Measurements from ENCODE around the gene RBM25.

The RBM25 gene

DNA sequence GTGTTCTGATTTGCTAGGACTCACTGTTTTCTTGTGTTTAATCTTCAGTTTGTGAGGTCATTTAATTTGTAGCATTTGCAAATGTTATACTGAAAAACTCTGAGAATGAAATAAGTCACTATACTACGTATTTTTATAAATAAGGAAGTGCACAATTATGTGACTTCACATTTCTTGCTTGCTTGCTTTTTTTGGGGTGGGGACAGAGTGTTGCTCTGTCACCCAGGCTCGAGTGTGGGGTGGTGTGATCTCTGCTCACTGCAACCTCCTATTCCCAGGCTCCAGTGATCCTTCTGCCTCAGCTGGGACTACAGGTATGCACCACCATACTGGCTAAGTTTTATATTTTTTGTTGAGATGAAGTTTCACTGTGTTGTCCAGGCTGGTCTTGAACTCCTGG lies 32.7 kb downstream of the RBM25 start:
- TF ChIP-seq GATA3 (IDR thresholded peaks at IDR 0.05; ENCODE audit: low read depth, low read length), result no peak
- no peak for TF ChIP-seq GATA2 (IDR thresholded peaks at IDR 0.05; ENCODE audit: low read depth, low read length)

DNA sequence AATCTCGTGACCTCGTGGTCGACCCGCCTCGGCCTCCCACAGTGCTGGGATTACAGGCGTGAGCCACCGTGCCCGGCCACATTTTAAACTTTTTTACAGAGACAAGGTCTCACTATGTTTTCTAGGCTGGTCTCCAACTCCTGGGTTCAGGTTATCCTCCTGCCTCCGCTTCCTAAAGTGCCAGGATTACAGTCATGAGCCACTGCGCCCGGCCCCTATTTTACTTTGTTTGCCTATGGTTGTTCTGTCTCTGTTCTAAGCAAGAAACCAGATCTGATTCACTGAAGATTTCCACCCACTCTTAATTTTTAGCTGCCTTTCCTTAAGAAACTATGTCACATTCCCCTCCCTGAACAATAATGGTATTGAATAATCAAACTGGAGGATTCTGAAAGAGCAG lies 39.1 kb downstream of the RBM25 start:
- TF ChIP-seq GATA2 (IDR thresholded peaks at IDR 0.05; ENCODE audit: low read depth, low read length) (no peak), GATA3 (IDR thresholded peaks at IDR 0.05; ENCODE audit: low read depth, low read length) (no peak)

DNA sequence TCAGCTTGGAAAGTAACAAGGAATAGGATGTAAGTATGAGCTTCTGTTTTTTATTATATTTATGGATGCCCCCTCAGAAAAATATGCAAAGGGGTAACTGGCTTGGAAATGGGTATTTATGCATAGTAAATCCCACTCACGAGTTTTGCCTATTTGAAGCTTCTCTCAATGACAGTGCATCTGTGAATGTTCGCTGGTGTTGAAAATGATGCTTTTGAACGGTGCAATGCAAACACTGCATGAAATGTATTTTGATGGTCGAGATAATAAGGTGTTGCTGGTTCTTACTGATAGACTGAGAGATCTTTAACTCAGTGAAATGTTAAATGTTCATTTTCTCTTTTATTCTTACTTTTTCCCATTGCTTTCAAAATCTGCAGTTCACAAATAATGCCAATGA lies 42.0 kb downstream of the RBM25 start:
- TF ChIP-seq GATA2 (IDR thresholded peaks at IDR 0.05; ENCODE audit: low read depth, low read length), result no peak
- no peak for TF ChIP-seq GATA3 (IDR thresholded peaks at IDR 0.05; ENCODE audit: low read depth, low read length)

DNA sequence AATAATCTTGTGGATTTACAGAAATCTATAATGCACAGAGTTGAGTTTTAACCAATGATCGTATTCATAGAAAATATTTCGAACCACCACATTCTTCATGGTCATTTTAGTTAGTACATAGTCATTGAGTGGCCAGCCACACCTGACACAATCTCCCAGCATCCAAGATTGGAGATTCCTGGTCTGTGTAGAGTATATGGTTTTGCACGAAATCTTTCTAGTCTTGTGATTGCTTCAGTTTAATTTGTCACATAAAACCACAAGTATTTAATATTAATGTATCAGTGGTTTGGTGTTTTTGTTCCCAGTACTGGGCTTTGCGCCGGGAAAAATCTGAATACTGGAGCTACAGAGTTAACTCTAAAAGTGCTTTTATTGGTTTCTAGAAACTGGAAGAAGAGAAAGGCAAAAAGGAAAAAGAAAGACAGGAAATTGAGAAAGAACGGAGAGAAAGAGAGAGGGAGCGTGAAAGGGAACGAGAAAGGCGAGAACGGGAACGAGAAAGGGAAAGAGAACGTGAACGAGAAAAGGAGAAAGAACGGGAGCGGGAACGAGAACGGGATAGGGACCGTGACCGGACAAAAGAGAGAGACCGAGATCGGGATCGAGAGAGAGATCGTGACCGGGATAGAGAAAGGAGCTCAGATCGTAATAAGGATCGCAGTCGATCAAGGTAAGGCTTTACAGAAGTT lies 44.6 kb downstream of the RBM25 start:
- TF ChIP-seq GATA3 (IDR thresholded peaks at IDR 0.05; ENCODE audit: low read depth, low read length), result no peak
- TF ChIP-seq GATA2 (IDR thresholded peaks at IDR 0.05; ENCODE audit: low read depth, low read length), result no peak

DNA sequence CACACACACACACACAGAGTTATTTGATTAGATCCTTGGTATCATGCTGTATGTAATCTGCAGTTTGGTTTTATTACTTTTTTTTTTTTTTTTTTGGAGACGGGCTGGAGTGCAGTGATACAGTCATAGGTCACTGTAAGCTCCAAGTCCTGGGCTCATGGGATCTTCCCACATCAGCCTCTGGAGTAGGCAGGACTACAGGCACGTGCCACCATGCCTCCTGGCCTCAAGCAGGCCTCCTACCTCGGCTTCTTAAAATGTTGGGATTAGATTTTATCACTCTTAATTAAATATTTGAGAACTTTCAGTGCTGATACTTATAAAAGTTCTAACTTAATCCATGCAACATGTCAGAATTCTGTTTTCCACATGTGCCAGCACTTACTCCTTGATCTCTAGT lies 46.7 kb downstream of the RBM25 start:
- TF ChIP-seq GATA3 (IDR thresholded peaks at IDR 0.05; ENCODE audit: low read depth, low read length) (no peak), GATA2 (IDR thresholded peaks at IDR 0.05; ENCODE audit: low read depth, low read length) (no peak)

DNA sequence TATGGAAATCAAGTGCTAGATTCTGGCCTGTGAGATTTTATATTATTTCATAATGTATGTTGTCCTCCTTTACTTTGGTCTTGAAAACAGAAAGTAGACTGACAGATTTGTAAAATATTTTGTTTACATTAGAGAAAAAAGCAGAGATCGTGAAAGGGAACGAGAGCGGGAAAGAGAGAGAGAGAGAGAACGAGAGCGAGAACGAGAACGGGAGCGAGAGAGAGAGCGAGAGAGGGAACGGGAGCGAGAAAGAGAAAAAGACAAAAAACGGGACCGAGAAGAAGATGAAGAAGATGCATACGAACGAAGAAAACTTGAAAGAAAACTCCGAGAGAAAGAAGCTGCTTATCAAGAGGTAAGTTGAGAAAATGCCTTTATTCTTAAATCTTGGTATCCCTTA lies 47.4 kb downstream of the RBM25 start:
- TF ChIP-seq GATA3 (IDR thresholded peaks at IDR 0.05; ENCODE audit: low read depth, low read length) (no peak), GATA2 (IDR thresholded peaks at IDR 0.05; ENCODE audit: low read depth, low read length) (no peak)

DNA sequence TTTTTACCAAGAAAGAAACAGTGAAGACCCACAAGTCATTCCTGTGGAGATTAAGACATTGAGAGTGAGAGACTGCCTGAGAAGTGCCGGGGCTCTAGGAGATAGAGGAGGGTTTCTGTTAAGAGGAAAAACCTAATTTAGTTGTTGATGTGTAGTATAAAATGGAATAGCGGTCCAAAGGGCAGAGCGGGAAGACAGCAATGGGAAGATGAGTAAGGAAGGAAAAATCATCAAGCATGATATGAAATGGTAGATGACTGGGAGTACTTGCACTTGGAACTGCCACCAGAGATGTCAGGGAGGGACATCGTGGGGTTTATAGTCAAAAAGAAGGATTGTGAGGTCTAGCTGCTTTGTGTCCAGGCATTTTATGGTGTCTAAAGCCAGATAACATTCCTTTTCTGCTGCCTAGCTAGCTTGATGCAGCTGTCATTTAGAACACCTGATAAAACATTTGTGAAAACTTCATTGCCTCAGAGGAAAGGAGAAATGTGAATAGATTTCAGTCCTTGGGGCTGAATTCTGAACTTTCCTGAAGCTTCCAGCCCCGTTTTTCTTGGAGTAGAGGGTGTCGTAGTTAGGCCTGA lies 57.8 kb downstream of the RBM25 start:
- TF ChIP-seq GATA3 (IDR thresholded peaks at IDR 0.05; ENCODE audit: low read depth, low read length) (no peak), GATA2 (IDR thresholded peaks at IDR 0.05; ENCODE audit: low read depth, low read length) (no peak)

DNA sequence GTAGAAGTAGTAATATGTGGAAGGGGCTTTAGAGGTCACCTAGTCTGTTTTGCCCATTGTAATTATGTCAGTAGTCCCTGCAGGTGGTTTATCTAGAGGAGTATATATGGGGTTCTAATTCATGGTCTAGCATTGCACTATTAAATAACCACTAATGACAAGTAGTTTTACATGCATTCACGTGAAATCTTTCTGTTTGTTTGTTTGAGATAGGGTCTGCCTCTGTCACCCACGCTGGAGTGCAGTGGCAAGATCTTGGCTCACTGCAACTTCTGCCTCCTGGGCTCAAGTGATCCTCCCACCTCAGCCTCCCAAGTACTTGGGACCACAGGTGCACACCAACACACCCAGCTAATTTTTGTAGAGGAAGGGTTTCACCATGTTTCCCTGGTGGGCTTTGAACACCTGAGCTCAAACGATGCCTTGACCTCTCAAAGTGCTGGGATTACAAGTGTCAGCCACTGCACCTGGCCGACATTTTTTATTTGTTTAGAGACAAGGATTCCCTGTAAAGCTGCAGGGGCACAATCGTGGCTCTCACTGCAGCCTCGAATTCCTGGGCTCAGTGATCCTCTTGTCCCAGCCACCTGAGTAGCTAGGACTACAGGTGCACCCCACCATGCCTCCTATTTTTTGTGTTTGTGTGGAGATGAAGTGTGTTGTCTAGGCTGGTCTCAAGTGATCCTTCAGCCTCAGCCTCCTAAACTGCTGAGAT lies 66.0 kb downstream of the RBM25 start:
- no peak for TF ChIP-seq GATA3 (IDR thresholded peaks at IDR 0.05; ENCODE audit: low read depth, low read length)
- TF ChIP-seq GATA2 (IDR thresholded peaks at IDR 0.05; ENCODE audit: low read depth, low read length), result no peak

DNA sequence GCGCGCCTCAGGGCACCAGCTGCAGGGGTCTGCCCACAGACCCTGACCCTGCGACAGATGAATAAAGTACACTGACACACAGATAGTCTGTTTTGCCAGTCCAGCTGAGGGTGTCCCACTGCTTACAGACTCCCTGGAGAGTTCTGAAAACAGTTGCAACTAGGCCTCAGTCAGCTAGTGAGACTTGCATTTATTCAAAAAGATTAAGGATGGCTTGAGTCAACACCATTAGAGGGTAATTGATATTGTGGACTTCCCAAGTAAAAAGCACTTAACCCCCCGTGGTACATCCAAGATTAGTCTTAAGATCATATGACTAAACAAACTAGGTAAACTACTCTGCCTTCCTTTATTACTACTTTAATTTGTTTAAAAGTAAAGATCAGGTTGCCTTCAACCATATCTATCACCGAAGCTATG lies 66.8 kb downstream of the RBM25 start:
- TF ChIP-seq GATA2 (IDR thresholded peaks at IDR 0.05; ENCODE audit: low read depth, low read length) (no peak), GATA3 (IDR thresholded peaks at IDR 0.05; ENCODE audit: low read depth, low read length) (no peak)

DNA sequence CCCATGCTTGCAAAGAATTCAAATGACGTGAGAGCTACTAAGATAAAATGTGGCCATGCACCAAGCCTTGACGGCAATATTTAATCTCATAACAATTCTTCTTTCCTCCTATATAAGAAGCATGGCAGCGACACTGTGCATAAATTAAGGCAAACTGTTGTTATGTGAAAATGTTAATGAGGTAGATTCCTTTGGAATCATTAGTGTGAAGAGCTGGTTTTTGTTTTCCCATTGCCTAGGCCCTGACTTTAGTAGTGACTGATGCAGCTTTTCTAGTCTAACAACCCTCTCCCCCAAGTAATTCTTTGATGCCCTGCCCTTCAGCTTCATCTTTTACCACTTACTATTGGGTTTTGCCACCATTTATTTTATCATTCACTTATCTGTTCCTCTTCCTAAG lies 67.4 kb downstream of the RBM25 start:
- TF ChIP-seq GATA3 (IDR thresholded peaks at IDR 0.05; ENCODE audit: low read depth, low read length), result no peak
- TF ChIP-seq GATA2 (IDR thresholded peaks at IDR 0.05; ENCODE audit: low read depth, low read length), result no peak

DNA sequence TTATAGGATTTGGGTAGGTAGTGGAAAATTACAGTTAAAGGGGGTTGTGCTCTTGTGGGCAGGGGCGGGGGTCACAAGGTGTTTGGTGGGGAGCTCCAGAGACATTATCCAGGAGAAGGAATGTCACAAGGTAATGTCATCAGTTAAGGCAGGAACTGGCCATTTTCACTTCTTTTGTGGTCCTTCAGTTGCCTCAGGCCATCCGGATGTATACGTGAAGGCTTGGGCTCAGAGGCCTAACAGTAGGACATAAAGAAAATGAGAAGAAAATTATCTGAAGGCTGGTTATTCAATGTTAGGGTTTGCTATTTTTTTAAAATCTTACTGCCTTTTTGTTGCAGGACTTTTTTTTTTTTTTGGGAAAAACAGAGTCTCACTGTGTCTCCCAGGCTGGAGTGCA lies 75.5 kb downstream of the RBM25 start:
- TF ChIP-seq GATA3 (IDR thresholded peaks at IDR 0.05; ENCODE audit: low read depth, low read length) (no peak), GATA2 (IDR thresholded peaks at IDR 0.05; ENCODE audit: low read depth, low read length) (no peak)

DNA sequence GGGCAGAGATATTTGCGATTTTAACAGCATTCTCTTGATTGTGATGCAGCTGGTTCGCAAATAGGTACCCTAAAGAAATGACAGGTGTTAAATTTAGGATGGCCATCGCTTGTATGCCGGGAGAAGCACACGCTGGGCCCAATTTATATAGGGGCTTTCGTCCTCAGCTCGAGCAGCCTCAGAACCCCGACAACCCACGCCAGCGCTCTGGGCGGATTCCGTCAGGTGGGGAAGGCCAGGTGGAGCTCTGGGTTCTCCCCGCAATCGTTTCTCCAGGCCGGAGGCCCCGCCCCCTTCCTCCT lies 77.7 kb downstream of the RBM25 start:
- TF ChIP-seq GATA2 (IDR thresholded peaks at IDR 0.05; ENCODE audit: low read depth, low read length), result no peak
- no peak for TF ChIP-seq GATA3 (IDR thresholded peaks at IDR 0.05; ENCODE audit: low read depth, low read length)

DNA sequence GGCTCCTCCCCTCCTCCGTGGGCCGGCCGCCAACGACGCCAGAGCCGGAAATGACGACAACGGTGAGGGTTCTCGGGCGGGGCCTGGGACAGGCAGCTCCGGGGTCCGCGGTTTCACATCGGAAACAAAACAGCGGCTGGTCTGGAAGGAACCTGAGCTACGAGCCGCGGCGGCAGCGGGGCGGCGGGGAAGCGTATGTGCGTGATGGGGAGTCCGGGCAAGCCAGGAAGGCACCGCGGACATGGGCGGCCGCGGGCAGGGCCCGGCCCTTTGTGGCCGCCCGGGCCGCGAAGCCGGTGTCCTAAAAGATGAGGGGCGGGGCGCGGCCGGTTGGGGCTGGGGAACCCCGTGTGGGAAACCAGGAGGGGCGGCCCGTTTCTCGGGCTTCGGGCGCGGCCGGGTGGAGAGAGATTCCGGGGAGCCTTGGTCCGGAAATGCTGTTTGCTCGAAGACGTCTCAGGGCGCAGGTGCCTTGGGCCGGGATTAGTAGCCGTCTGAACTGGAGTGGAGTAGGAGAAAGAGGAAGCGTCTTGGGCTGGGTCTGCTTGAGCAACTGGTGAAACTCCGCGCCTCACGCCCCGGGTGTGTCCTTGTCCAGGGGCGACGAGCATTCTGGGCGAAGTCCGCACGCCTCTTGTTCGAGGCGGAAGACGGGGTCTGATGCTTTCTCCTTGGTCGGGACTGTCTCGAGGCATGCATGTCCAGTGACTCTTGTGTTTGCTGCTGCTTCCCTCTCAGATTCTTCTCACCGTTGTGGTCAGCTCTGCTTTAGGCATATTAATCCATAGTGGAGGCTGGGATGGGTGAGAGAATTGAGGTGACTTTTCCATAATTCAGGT lies 78.3 kb downstream of the RBM25 start, which contains the start of gene PSEN1:
Gene PSEN1, plus strand, starts transcription at position 121 of the 839 bp plus-strand sequence. CDS start 11,513 bp downstream, outside the sequence.
- no peak for TF ChIP-seq GATA2 (IDR thresholded peaks at IDR 0.05; ENCODE audit: low read depth, low read length)
- no peak for TF ChIP-seq GATA3 (IDR thresholded peaks at IDR 0.05; ENCODE audit: low read depth, low read length)

DNA sequence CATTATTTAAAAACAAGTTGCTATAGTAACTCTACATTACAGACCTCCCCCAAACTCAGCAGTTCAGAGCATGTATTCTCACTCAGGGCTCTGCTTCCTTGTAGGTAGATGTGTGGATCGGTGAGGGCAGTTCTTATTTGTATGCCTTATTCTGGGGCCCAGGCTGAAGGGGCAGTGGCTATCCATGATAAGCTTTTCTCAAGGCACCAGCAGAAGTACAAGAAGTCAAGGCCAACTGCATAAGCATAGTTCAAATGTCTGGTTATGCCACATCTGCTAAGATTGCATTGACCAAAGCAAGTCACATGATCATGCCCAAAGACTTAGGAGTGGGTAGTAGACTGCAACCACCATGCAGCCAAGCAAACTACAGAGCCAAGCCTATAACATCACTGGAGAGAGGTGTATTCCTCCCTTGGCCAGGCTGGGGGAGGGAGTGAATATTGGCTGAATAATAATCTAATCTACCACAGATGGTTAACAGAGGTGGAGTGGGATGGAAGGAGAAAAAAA lies 82.5 kb downstream of the RBM25 start:
- TF ChIP-seq GATA3 (IDR thresholded peaks at IDR 0.05; ENCODE audit: low read depth, low read length), result no peak
- no peak for TF ChIP-seq GATA2 (IDR thresholded peaks at IDR 0.05; ENCODE audit: low read depth, low read length)

Data from SH-SY5Y (cell line).